IPS-15b (cell line): ENCODE measurements around the gene RBM18.

Experiments used
- H3K27me3 ChIP-seq: one replicate; pipeline ENCODE4 v1.6.1; 2013; ENCODE audit warnings: low read length; ENCODE audit not compliant: control insufficient read depth, insufficient read depth
- H3K36me3 ChIP-seq: one replicate; pipeline ENCODE4 v1.6.1; 2013; ENCODE audit warnings: low read length; ENCODE audit not compliant: control insufficient read depth, insufficient read depth
- H3K4me1 ChIP-seq: one replicate; pipeline ENCODE4 v1.6.1; 2013; ENCODE audit warnings: mild to moderate bottlenecking, low read length; ENCODE audit not compliant: control insufficient read depth, insufficient read depth
- H3K4me3 ChIP-seq: one replicate; pipeline ENCODE4 v1.5.1; 2013; ENCODE audit warnings: low read depth, low read length
- H3K9ac ChIP-seq: one replicate; pipeline ENCODE4 v1.6.1; 2013; ENCODE audit warnings: low read depth, mild to moderate bottlenecking, low read length
- H3K9me3 ChIP-seq: one replicate; pipeline ENCODE4 v1.6.1; 2013; ENCODE audit warnings: mild to moderate bottlenecking, low read length; ENCODE audit not compliant: control insufficient read depth, insufficient read depth

RBM18 gene

GRCh38 chr9:122209451-122209850 lies 55.2 kb downstream of the RBM18 start:
- Histone ChIP-seq H3K9me3 (no peaks in the 10 kb centered on the region), H3K27me3 (peaks cover 47% of the 10 kb centered on the region), H3K9ac (no peak overlapping the region), H3K4me3 (no peak overlapping the region), H3K4me1 (no peaks in the 10 kb centered on the region), H3K36me3 (no peaks in the 10 kb centered on the region)

- H3K4me3 ChIP-seq, result no peak overlapping the region
- no peak overlapping the region for H3K9ac ChIP-seq
- H3K9me3 ChIP-seq, result no peaks in the 10 kb centered on the region
- H3K27me3 ChIP-seq, result peaks cover 28% of the 10 kb centered on the region
- no peaks in the 10 kb centered on the region for H3K36me3 ChIP-seq
- no peaks in the 10 kb centered on the region for H3K4me1 ChIP-seq
Observed at GRCh38 chr9:122207096-122207495, 57.5 kb downstream of the RBM18 start.

- Histone ChIP-seq H3K9ac (no peak overlapping the region), H3K36me3 (no peaks in the 10 kb centered on the region), H3K27me3 (peaks cover 21% of the 10 kb centered on the region), H3K4me1 (no peaks in the 10 kb centered on the region), H3K9me3 (no peaks in the 10 kb centered on the region), H3K4me3 (no peak overlapping the region)
Observed at GRCh38 chr9:122206118-122207046, 58.3 kb downstream of the RBM18 start.

GRCh38 chr9:122205176-122205575 lies 59.5 kb downstream of the RBM18 start:
- no peak overlapping the region for H3K4me3 ChIP-seq
- peaks cover 11% of the 10 kb centered on the region for H3K27me3 ChIP-seq
- H3K9ac ChIP-seq, result no peak overlapping the region
- H3K9me3 ChIP-seq, result no peaks in the 10 kb centered on the region
- no peaks in the 10 kb centered on the region for H3K4me1 ChIP-seq
- no peaks in the 10 kb centered on the region for H3K36me3 ChIP-seq

- Histone ChIP-seq H3K36me3 (no peaks in the 10 kb centered on the region), H3K4me1 (no peaks in the 10 kb centered on the region), H3K9me3 (no peaks in the 10 kb centered on the region), H3K9ac (no peak overlapping the region), H3K4me3 (no peak overlapping the region), H3K27me3 (peaks cover 11% of the 10 kb centered on the region)
Observed at GRCh38 chr9:122204491-122204890, 60.1 kb downstream of the RBM18 start.

- Histone ChIP-seq H3K4me3 (no peak overlapping the region), H3K36me3 (no peaks in the 10 kb centered on the region), H3K27me3 (peaks cover 11% of the 10 kb centered on the region), H3K9ac (no peak overlapping the region), H3K9me3 (no peaks in the 10 kb centered on the region), H3K4me1 (no peaks in the 10 kb centered on the region)
Observed at GRCh38 chr9:122204055-122204454, 60.6 kb downstream of the RBM18 start.

- no peaks in the 10 kb centered on the region for H3K36me3 ChIP-seq
- H3K9me3 ChIP-seq, result no peaks in the 10 kb centered on the region
- H3K9ac ChIP-seq, result no peak overlapping the region
- peaks cover 8% of the 10 kb centered on the region for H3K27me3 ChIP-seq
- H3K4me3 ChIP-seq, result no peak overlapping the region
- peaks cover 3% of the 10 kb centered on the region for H3K4me1 ChIP-seq
Observed at GRCh38 chr9:122202111-122202510, 62.5 kb downstream of the RBM18 start.

GRCh38 chr9:122201641-122202040 lies 63.0 kb downstream of the RBM18 start:
- Histone ChIP-seq H3K9me3 (no peaks in the 10 kb centered on the region), H3K36me3 (no peaks in the 10 kb centered on the region), H3K9ac (no peak overlapping the region), H3K4me1 (peaks cover 3% of the 10 kb centered on the region), H3K4me3 (no peak overlapping the region), H3K27me3 (peaks cover 6% of the 10 kb centered on the region)

DNA sequence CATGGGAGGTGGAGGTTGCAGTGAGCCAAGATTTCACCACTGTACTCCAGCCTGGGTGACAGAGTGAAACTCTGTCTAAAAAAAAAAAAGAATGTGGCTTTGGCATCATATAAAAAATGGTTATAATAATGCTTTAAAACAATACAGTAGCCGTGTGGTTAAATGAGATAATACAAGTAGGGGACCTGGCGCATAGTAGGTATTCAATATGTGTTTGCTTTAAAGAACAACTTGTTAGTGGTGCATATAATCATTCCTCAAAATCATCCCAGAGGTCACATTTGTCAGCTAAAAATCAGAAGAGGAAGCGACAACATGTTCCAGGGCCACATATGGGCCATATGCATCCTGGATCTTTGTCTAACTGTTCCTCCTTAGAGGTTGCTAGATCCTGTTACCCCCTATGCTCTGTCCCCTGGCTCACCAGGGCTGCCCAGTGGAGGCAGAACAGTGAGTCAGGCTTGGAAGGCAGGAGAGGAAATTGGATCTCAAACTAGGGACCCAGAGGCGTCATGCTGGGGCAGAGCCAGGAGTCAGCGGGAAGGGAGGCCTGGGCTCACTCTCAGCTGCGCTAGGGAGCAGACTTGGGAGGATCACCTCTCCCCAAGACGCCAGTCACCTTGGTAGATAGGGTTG lies 63.6 kb downstream of the RBM18 start:
- Histone ChIP-seq H3K36me3 (no peaks in the 10 kb centered on the region), H3K27me3 (peaks cover 6% of the 10 kb centered on the region), H3K4me3 (no peak overlapping the region), H3K9ac (no peak overlapping the region), H3K9me3 (no peaks in the 10 kb centered on the region), H3K4me1 (peaks cover 3% of the 10 kb centered on the region)

- H3K9ac ChIP-seq, result no peak overlapping the region
- H3K9me3 ChIP-seq, result no peaks in the 10 kb centered on the region
- peaks cover 6% of the 10 kb centered on the region for H3K27me3 ChIP-seq
- H3K4me1 ChIP-seq, result peaks cover 3% of the 10 kb centered on the region
- no peak overlapping the region for H3K4me3 ChIP-seq
- no peaks in the 10 kb centered on the region for H3K36me3 ChIP-seq
Observed at GRCh38 chr9:122197882-122198281, 66.8 kb downstream of the RBM18 start.

GRCh38 chr9:122197426-122197825 lies 67.2 kb downstream of the RBM18 start:
- H3K9me3 ChIP-seq, result no peaks in the 10 kb centered on the region
- H3K4me1 ChIP-seq, result peaks cover 3% of the 10 kb centered on the region
- H3K36me3 ChIP-seq, result no peaks in the 10 kb centered on the region
- H3K4me3 ChIP-seq, result no peak overlapping the region
- H3K27me3 ChIP-seq, result peaks cover 6% of the 10 kb centered on the region
- no peak overlapping the region for H3K9ac ChIP-seq

- peaks cover 3% of the 10 kb centered on the region for H3K4me1 ChIP-seq
- no peak overlapping the region for H3K9ac ChIP-seq
- H3K36me3 ChIP-seq, result no peaks in the 10 kb centered on the region
- H3K4me3 ChIP-seq, result no peak overlapping the region
- no peaks in the 10 kb centered on the region for H3K9me3 ChIP-seq
- H3K27me3 ChIP-seq, result peaks cover 14% of the 10 kb centered on the region
Observed at GRCh38 chr9:122195875-122196274, 68.8 kb downstream of the RBM18 start.
